A549 (cell line): ENCODE data around the gene OCRL.

ENCODE experiments used
- CHD4 ChIP-seq: fragments of 200-600 bp; sonication (generic); IDR thresholded peaks from 2 replicates; pipeline ENCODE4 v1.6.1; 2016; ENCODE audit warnings: antibody characterized with exemption, mild to moderate bottlenecking, borderline replicate concordance
- CTCF ChIP-seq: fragments of >200 bp; sonication (Bioruptor Twin); formaldehyde crosslinking; IDR thresholded peaks from 3 replicates; pipeline ENCODE4 v1.5.1; 2016
- HMGXB4 ChIP-seq: fragments of 250-450 bp; sonication (Bioruptor Pico); IDR thresholded peaks from 2 replicates; pipeline ENCODE4 v1.5.0; 2021; ENCODE audit warnings: mild to moderate bottlenecking, moderate library complexity, borderline replicate concordance
- KDM1A ChIP-seq: fragments of 200-600 bp; sonication (generic); IDR thresholded peaks from 2 replicates; pipeline ENCODE4 v1.6.1; 2016; ENCODE audit warnings: low read depth, mild to moderate bottlenecking
- NPAS2 ChIP-seq: fragments of 250-450 bp; sonication (Bioruptor Pico); IDR thresholded peaks from 2 replicates; pipeline ENCODE4 v1.8.0; 2022; ENCODE audit warnings: mild to moderate bottlenecking, moderate library complexity, borderline replicate concordance
- POLR2A ChIP-seq: IDR thresholded peaks from 2 replicates; pipeline ENCODE4 v1.6.1; 2012; ENCODE audit warnings: mild to moderate bottlenecking, low read length
- RAD21 ChIP-seq, 2 experiments: fragments of >200 bp in 1 of 2; sonication (Bioruptor Twin) in 1 of 2; formaldehyde crosslinking in 1 of 2; IDR thresholded peaks in 1 of 2; conservative IDR thresholded peaks in 1 of 2; 2 replicates in 1 of 2; 3 replicates in 1 of 2; pipeline ENCODE4 v1.6.1; 2012 to 2018; ENCODE audit warnings: inconsistent platforms in 1 of 2
- TP53 ChIP-seq: fragments of 250-450 bp; sonication (Bioruptor Pico); IDR thresholded peaks from 2 replicates; pipeline ENCODE4 v1.5.0; 2021; ENCODE audit warnings: mild to moderate bottlenecking, moderate library complexity
- USF2 ChIP-seq: fragments of 450-650 bp; IDR thresholded peaks from 2 replicates; pipeline ENCODE4 v1.6.1; 2014; ENCODE audit warnings: antibody characterized with exemption
- TF ChIP-seq, protein P1 (sequence below): fragments of 150-350 bp; IDR thresholded peaks from 2 replicates; pipeline ENCODE4 v1.6.1; 2014; ENCODE audit warnings: low read depth, mild to moderate bottlenecking, low read length

GRCh38 chrX:129629837-129630236, 89.8 kb downstream of the OCRL start:
- TF ChIP-seq, protein P1, sequence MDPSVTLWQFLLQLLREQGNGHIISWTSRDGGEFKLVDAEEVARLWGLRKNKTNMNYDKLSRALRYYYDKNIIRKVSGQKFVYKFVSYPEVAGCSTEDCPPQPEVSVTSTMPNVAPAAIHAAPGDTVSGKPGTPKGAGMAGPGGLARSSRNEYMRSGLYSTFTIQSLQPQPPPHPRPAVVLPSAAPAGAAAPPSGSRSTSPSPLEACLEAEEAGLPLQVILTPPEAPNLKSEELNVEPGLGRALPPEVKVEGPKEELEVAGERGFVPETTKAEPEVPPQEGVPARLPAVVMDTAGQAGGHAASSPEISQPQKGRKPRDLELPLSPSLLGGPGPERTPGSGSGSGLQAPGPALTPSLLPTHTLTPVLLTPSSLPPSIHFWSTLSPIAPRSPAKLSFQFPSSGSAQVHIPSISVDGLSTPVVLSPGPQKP = no peak
- TF ChIP-seq CHD4 (no peak), CTCF (no peak), POLR2A (no peak), USF2 (no peak), NPAS2 (CRISPR knock-in tag) (no peak), RAD21 (conservative IDR thresholded peaks at IDR 0.05 in 1 of 2, IDR thresholded peaks at IDR 0.05 in 1 of 2) (no peak), HMGXB4 (no peak), KDM1A (no peak), TP53 (CRISPR knock-in tag) (no peak)
